ENCODE results near the gene GIMAP6. TPM values are rescaled to one million over a fixed set of nuclear protein-coding genes. Genes with fewer than 3 reads are reported as not detected.
"Not testable (repeated sequence)": the region's sequence is repeated elsewhere in the genome, so short reads cannot be mapped to it uniquely, and the experiment has no call there.

GIMAP6 gene
- total RNA-seq, 1 experiment from 2014 or later, result 0.13 TPM

DNA sequence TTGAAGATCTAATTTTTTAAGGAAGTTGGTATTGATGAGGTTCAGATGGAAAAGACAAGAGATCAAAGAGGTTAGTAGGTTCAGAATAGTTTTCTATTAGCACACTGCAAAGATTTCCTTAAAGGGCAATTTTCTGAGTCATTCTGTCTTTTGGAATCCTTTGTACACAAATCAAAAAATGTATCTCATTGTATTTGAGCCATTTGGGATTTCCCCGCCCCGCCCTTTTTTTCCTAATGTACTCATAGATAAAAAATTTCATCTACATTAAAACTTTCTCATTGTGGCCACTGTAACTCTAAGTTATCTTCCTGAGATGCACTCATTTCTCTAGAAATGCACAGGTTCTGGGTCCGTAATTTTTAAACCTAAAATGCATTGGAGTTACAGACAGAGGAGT lies 12.1 kb downstream of the GIMAP6 start:
- no peak overlapping the region for H3K27ac Mint-ChIP-seq
- H3K4me3 Mint-ChIP-seq, result no peak overlapping the region
- TF ChIP-seq ATF1 (CRISPR knock-in tag; IDR thresholded peaks at IDR 0.05), result no peak
- TF ChIP-seq, protein P1, sequence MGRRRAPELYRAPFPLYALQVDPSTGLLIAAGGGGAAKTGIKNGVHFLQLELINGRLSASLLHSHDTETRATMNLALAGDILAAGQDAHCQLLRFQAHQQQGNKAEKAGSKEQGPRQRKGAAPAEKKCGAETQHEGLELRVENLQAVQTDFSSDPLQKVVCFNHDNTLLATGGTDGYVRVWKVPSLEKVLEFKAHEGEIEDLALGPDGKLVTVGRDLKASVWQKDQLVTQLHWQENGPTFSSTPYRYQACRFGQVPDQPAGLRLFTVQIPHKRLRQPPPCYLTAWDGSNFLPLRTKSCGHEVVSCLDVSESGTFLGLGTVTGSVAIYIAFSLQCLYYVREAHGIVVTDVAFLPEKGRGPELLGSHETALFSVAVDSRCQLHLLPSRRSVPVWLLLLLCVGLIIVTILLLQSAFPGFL (CRISPR knock-in tag; IDR thresholded peaks at IDR 0.05; ENCODE audit: borderline replicate concordance), result no peak
- TF ChIP-seq, protein P2, sequence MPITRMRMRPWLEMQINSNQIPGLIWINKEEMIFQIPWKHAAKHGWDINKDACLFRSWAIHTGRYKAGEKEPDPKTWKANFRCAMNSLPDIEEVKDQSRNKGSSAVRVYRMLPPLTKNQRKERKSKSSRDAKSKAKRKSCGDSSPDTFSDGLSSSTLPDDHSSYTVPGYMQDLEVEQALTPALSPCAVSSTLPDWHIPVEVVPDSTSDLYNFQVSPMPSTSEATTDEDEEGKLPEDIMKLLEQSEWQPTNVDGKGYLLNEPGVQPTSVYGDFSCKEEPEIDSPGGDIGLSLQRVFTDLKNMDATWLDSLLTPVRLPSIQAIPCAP (CRISPR knock-in tag; IDR thresholded peaks at IDR 0.05), result no peak
- no peak for TF ChIP-seq MYBL2 (CRISPR knock-in tag; IDR thresholded peaks at IDR 0.05)
- no peak for TF ChIP-seq ZNF532 (CRISPR knock-in tag; IDR thresholded peaks at IDR 0.05; ENCODE audit: borderline replicate concordance)
- TF ChIP-seq JAZF1 (CRISPR knock-in tag; IDR thresholded peaks at IDR 0.05), result no peak
- TF ChIP-seq GTF2I (CRISPR knock-in tag; conservative IDR thresholded peaks at IDR 0.05), result no peak
- no peak for TF ChIP-seq SOX15 (CRISPR knock-in tag; IDR thresholded peaks at IDR 0.05)
- TF ChIP-seq GRHL2 (CRISPR knock-in tag; IDR thresholded peaks at IDR 0.05; ENCODE audit: insufficient replicate concordance, severe bottlenecking), result no peak
- no peak for TF ChIP-seq TP53 (CRISPR knock-in tag; IDR thresholded peaks at IDR 0.05)
- TF ChIP-seq, protein P3, sequence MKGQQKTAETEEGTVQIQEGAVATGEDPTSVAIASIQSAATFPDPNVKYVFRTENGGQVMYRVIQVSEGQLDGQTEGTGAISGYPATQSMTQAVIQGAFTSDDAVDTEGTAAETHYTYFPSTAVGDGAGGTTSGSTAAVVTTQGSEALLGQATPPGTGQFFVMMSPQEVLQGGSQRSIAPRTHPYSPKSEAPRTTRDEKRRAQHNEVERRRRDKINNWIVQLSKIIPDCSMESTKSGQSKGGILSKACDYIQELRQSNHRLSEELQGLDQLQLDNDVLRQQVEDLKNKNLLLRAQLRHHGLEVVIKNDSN (CRISPR knock-in tag; IDR thresholded peaks at IDR 0.05), result no peak
- TF ChIP-seq NR2C2 (CRISPR knock-in tag; IDR thresholded peaks at IDR 0.05), result no peak
- TF ChIP-seq ESRRA (CRISPR knock-in tag; IDR thresholded peaks at IDR 0.05; ENCODE audit: borderline replicate concordance), result no peak
- TF ChIP-seq, protein P4, sequence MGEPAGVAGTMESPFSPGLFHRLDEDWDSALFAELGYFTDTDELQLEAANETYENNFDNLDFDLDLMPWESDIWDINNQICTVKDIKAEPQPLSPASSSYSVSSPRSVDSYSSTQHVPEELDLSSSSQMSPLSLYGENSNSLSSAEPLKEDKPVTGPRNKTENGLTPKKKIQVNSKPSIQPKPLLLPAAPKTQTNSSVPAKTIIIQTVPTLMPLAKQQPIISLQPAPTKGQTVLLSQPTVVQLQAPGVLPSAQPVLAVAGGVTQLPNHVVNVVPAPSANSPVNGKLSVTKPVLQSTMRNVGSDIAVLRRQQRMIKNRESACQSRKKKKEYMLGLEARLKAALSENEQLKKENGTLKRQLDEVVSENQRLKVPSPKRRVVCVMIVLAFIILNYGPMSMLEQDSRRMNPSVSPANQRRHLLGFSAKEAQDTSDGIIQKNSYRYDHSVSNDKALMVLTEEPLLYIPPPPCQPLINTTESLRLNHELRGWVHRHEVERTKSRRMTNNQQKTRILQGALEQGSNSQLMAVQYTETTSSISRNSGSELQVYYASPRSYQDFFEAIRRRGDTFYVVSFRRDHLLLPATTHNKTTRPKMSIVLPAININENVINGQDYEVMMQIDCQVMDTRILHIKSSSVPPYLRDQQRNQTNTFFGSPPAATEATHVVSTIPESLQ (CRISPR knock-in tag; IDR thresholded peaks at IDR 0.05), result no peak
- TF ChIP-seq, protein P5, sequence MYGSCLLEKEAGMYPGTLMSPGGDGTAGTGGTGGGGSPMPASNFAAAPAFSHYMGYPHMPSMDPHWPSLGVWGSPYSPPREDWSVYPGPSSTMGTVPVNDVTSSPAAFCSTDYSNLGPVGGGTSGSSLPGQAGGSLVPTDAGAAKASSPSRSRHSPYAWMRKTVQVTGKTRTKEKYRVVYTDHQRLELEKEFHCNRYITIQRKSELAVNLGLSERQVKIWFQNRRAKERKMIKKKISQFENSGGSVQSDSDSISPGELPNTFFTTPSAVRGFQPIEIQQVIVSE (CRISPR knock-in tag; IDR thresholded peaks at IDR 0.05; ENCODE audit: borderline replicate concordance), result no peak
- peaks cover 6% of the 10 kb centered on the region for H3K9me3 Mint-ChIP-seq
- peaks cover 20% of the 10 kb centered on the region for H3K27me3 Mint-ChIP-seq (ENCODE audit: low read depth)
- POLR2A ChIA-PET, result no interaction called here
- H3K4me1 Mint-ChIP-seq, result no peaks in the 10 kb centered on the region
- DNase-seq (ENCODE audit: low spot score), result no peak
- CTCF ChIA-PET, result no interaction called here
- no peak for ATAC-seq
- H3K36me3 Mint-ChIP-seq, result no peaks in the 10 kb centered on the region

GRCh38 chr7:150615221-150615755 lies 16.9 kb downstream of the GIMAP6 start:
- H3K4me3 Mint-ChIP-seq; DNase-seq (ENCODE audit: low spot score); H3K36me3 Mint-ChIP-seq; H3K4me1 Mint-ChIP-seq; H3K27ac Mint-ChIP-seq; POLR2A ChIA-PET; CTCF ChIA-PET; ATAC-seq: not testable (repeated sequence)
- peaks cover 26% of the 10 kb centered on the region for H3K9me3 Mint-ChIP-seq
- H3K27me3 Mint-ChIP-seq (ENCODE audit: low read depth), result peaks cover 22% of the 10 kb centered on the region

DNA sequence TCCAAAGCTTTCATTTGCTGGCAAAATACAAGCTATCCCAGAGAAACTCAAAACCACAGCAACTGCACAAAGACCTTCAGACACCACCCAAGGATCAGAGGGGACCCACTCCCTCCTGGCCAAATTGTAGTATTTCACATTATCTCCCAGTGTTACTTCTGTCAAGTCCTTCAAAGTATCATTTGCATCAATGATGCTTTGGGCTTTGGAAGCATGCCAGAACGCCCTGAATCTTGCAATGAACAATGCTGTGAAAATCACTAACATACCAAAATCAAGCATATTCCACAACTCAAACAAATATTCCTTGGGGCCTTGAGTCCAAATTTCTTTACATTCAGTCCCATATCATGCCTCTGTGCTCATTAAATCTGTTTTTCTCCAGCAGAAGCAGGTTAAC lies 17.8 kb downstream of the GIMAP6 start:
- CTCF ChIA-PET, POLR2A ChIA-PET, H3K4me3 Mint-ChIP-seq: not testable (repeated sequence)

More for the DNA sequence above, 17.8 kb downstream of the GIMAP6 start:
- H3K9me3 Mint-ChIP-seq, result peaks cover 27% of the 10 kb centered on the region
- DNase-seq (ENCODE audit: low spot score); ATAC-seq; H3K4me1 Mint-ChIP-seq; H3K36me3 Mint-ChIP-seq; H3K27ac Mint-ChIP-seq: not testable (repeated sequence)
- peaks cover 22% of the 10 kb centered on the region for H3K27me3 Mint-ChIP-seq (ENCODE audit: low read depth)
